GM12875 (cell line): Measurements from ENCODE around the gene OR12D1.

Experiments used
- H3K4me3 ChIP-seq: one replicate; pipeline ENCODE4 v1.5.1; 2011; ENCODE audit warnings: low read depth, low read length, control low read depth
- CTCF ChIP-seq: IDR thresholded peaks from 2 replicates; pipeline ENCODE4 v1.5.1; 2011; ENCODE audit warnings: low read depth, mild to moderate bottlenecking, control low read depth, inconsistent platforms, low read length, moderate library complexity, borderline replicate concordance; ENCODE audit not compliant: insufficient read depth

The OR12D1 gene

GRCh38 chr6:29414588-29414987, at the start of gene OR12D1:
Gene OR12D1 (plus strand): TSS chr6:29414928.
- TF ChIP-seq CTCF = no peak
- no peak within 1 kb of the TSS for H3K4me3 ChIP-seq

- no peak for TF ChIP-seq CTCF
These were observed 46.0 kb upstream of the OR12D1 start, which contains the start of gene OR5V1 for GRCh38 chr6:29368765-29369164. Gene OR5V1 (minus strand): TSS chr6:29368865. CDS start chr6:29356195, 12,670 bp downstream.

GRCh38 chr6:29375191-29375590, 39.5 kb upstream of the OR12D1 start, which contains the start of gene OR12D3:
Gene OR12D3 (minus strand): TSS chr6:29375291. CDS start chr6:29375287, 4 bp downstream.
- no peak for TF ChIP-seq CTCF
- no peak within 1 kb of the TSS for H3K4me3 ChIP-seq

More at GRCh38 chr6:29368765-29369164, 46.0 kb upstream of the OR12D1 start, which contains the start of gene OR5V1:
- H3K4me3 ChIP-seq = no peak within 1 kb of the TSS

- no peak for TF ChIP-seq CTCF
- H3K4me3 ChIP-seq = no peak overlapping the region
These were observed 38.7 kb upstream of the OR12D1 start for GRCh38 chr6:29376003-29376402.

GRCh38 chr6:29388533-29388932, 26.2 kb upstream of the OR12D1 start:
- TF ChIP-seq CTCF = no peak

DNA sequence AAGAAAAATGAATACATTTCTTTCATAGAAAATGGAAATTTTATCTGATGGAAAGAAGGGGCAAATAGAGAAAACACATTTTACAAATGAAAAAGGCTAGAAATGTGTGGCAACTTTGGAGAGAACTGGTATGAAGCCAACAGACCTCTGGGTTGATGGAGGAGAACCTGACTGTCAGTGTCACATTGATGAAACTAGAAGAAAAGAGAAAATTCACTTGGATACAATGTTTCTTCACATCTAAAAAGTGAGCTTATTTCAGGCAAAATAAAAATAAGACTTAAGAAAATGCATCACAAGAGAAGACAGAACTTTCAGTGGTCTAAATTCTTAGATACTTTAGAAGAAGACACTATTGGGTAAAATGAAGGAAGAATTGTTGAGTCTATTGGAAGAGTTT, 19.4 kb upstream of the OR12D1 start, which contains the start of gene OR12D2:
Gene OR12D2 (plus strand): TSS at position 301 of the 400 bp plus-strand sequence. CDS start 1,069 bp downstream, outside the sequence.
- TF ChIP-seq CTCF = no peak
- no peak within 1 kb of the TSS for H3K4me3 ChIP-seq

More at GRCh38 chr6:29388533-29388932, 26.2 kb upstream of the OR12D1 start:
- no peak overlapping the region for H3K4me3 ChIP-seq

- no peak for TF ChIP-seq CTCF
- no peak overlapping the region for H3K4me3 ChIP-seq
These were observed 15.2 kb upstream of the OR12D1 start for GRCh38 chr6:29399525-29399924.
